NCI-H1105 treated with DMSO at 0.1 percent for 48 hours (cell line): ENCODE measurements around the gene SPPL2B.
A peak's percentile ranks its signal among the peaks of the same experiment; 100 is the strongest.
"Not testable (repeated sequence)": the region's sequence is repeated elsewhere in the genome, so short reads cannot be mapped to it uniquely, and the experiment has no call there.

Source experiments
- DNase-seq: peaks from one replicate; lab custom pipeline; 2025; lab: John Stamatoyannopoulos, UW

The SPPL2B gene

GRCh38 chr19:2381148-2381820 lies 52.8 kb downstream of the SPPL2B start:
- DNase-seq = no peak

GRCh38 chr19:2382530-2383222 lies 54.2 kb downstream of the SPPL2B start:
- no peak for DNase-seq

GRCh38 chr19:2385053-2385721 lies 56.7 kb downstream of the SPPL2B start:
- DNase-seq = peak; percentile 52

DNA sequence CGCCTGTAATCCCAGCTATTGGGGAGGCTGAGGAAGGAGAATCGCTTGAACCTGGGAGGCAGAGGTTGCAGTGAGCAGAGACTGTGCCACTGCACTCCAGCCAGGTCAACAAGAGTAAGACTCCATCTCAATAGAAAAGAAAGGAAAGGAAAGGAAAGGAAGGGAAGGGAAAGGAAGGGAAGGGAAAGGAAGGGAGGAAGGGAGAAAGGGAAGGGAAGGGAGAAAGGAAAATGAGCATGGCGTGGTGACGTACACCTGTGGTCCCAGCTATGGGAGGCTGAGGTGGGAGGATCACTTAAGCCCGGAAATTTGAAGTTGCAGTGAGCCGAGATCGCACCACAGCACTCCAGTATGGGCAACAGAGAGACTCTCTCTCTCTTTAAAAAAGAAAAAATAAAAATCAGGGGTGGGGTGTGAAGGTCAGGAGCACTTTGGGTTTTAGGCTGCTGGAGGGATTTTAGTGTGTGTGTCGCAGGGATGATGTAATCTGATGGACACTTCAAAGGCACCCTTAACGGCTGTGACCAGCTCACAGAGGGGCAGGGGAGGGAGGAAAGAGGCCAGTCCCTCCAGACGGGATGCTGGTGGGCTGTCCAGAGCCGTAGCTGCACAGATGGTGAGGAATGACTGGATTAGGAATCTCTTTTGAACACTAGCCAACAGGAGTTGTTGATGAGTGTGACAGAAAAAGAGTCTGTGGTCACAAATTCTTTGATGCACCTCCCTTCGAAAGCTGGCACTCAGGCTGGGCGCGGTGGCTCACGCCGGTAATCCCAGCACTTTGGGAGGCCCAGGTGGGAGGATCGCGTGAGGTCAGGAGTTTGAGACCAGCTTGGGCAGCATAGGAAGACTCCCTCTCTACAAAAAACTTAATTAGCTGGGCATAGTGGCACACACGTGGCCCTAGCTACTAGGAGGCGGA lies 59.1 kb downstream of the SPPL2B start:
- DNase-seq = no peak

GRCh38 chr19:2389594-2389993 lies 61.1 kb downstream of the SPPL2B start:
- DNase-seq = no peak

DNA sequence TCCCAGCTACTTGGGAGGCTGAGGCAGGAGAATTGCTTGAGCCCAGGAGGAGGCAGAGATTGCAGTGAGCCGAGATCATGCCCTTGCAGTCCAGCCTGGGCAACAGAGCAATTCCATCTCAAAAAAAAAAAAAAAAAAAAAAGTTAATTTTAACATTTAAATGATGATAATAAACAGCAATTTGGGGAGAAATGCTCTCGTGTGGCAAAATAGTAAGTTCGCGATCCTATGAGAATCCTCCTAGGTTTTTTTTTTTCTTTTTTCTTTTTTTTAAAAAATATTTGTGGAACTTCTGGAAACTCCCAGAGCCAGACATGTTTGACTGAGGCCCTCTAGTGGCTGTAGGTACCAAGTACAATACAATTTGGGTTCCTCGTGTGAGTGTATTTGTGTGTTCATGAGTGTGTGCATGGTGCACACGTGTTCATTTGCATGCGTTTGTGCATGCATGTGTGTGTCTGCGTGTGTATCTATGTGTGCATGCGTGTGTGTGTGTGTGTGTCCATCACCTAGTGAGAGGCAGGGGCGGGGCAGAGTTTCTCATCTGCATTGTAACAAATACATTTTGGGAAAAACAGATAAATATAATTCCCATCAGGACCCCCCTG lies 62.7 kb downstream of the SPPL2B start:
- DNase-seq = peak; percentile 80

DNA sequence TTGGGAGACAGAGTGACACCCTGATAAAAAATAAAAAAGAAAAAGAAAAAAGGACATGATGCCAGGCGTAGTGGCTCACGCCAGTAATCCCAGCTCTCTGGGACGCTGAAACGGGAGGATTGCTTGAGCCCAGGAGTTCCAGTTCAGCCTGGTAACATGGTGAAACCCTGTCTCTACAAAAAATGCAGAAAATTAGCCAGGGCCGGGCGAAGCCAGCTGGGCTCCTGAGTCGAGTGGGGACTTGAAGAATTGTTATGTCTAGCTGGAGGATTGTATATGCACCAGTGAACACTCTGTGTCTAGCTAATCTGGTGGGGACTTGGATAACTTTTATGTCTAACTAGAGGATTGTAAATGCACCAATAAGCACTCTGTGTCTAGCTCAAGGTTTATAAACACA lies 63.9 kb downstream of the SPPL2B start:
- DNase-seq = no peak

DNA sequence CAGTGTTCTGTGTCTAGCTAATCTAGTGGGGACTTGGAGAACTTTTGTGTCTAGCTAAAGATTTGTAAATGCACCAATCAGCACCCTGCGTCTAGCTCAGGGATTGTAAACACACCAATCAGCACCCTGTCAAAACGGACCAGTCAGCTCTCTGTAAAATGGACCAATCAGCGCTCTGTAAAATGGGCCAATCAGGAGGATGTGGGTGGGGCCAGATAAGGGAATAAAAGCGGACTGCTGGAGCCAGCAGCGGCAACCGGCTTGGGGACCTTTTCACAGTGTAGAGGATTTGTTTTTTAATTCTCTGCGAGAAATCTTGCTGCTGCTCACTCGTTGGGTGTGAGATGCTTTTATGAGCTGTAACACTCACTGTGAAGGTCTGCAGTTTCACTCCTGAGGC lies 64.4 kb downstream of the SPPL2B start:
- DNase-seq = not testable (repeated sequence)

- no peak for DNase-seq
Measured at GRCh38 chr19:2394054-2394441, 65.6 kb downstream of the SPPL2B start.

DNA sequence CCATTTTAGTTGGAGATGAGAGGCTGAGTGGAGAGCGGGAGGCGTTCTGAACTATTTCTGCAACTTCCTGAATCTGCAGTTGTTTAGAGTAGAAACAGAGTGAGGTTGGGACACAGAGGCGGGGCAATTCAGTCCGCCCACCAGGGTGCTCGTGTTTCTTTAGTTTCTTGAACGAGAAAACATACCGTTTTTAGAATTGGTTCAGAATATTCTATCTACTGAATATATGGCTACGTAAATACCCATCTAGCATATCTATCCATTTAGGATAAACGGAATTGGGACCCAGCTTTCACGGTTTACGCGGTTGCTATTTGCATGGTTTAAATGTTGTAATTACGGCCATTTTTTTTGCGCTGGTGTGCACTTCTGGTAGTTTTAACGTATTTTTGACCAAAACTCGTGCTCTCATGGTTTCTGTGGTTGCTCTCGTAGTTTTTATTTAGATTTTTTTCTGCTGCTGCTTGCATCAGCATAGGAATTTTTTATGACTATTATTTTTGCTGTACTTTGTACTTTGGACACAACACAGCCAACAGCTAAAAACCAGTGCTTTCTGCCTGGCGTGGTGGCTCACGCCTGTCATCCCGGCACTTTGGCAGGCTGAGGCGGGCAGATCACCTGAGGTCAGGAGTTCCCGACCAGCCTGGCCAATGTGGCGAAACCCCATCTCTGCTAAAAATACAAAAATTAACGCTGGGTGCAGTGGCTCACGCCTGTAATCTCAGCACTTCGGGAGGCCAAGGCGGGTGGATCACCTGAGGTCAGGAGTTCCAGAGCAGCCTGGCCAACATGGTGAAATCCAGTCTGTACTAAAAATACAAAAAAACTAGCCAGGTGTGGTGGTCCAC lies 66.2 kb downstream of the SPPL2B start:
- DNase-seq = no peak

DNA sequence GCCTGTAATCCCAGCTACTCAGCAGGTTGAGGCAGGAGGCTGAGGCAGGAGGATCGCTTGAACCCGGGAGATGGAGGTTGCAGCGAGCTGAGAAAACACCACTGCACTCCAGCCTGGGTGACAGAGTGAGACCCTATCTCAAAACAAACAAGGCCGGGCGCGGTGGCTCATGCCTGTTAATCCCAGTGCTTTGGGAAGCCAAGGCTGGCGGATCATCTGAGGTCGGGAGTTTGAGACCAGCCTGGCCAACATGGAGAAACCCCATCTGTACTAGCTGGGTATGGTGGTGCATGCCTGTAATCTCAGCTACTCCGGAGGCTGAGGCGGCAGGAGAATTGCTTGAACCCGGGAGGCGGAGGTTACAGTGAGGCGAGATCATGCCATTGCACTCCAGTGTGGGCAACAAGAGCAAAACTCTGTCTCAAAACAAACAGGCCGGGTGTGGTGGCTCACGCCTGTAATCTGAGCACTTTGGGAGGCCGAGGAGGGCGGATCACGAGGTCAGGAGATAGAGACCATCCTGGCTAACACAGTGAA lies 66.9 kb downstream of the SPPL2B start:
- DNase-seq = not testable (repeated sequence)

DNA sequence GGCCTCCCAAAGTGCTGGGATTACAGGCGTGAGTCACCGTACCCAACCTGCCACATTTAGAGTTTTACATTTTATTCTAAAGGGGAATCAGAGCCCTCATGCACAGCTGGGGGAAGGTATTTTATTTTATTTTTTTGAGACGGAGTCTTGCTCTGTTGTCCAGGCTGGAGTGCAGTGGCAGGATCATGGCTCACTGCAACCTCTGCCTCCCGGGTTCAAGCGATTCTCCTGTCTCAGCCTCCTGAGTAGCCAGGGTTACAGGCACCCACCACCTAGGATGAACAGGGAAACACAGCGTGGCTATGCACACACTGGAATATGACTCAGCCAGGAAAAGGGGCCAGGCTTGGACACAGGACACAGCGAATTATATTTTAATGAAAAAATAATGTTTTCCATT lies 68.7 kb downstream of the SPPL2B start:
- DNase-seq = not testable (repeated sequence)

GRCh38 chr19:2398735-2399305 lies 70.3 kb downstream of the SPPL2B start:
- no peak for DNase-seq

GRCh38 chr19:2399582-2399981 lies 71.1 kb downstream of the SPPL2B start:
- no peak for DNase-seq
